GM18861 (cell line): ENCODE data around the gene HECTD3.
"Not testable (repeated sequence)": the region's sequence is repeated elsewhere in the genome, so short reads cannot be mapped to it uniquely, and the experiment has no call there.

Source experiments
- ATAC-seq: cut with Tn5 transposase; IDR thresholded peaks from one replicate; pipeline ENCODE4 v1.9.1; 2021; ENCODE audit not compliant: unreplicated experiment

HECTD3 gene

GRCh38 chr1:44994309-44994898 lies 16.7 kb downstream of the HECTD3 start:
- no peak for ATAC-seq

- no peak for ATAC-seq
These were observed 22.5 kb downstream of the HECTD3 start for GRCh38 chr1:44988531-44989156.

GRCh38 chr1:44985747-44986359 lies 25.3 kb downstream of the HECTD3 start:
- peak; percentile 11 for ATAC-seq

- not testable (repeated sequence) for ATAC-seq
These were observed 33.8 kb downstream of the HECTD3 start for GRCh38 chr1:44977372-44977771.

GRCh38 chr1:44976252-44976651 lies 34.9 kb downstream of the HECTD3 start:
- no peak for ATAC-seq

GRCh38 chr1:44973645-44974044 lies 37.5 kb downstream of the HECTD3 start:
- no peak for ATAC-seq

GRCh38 chr1:44970317-44970716 lies 40.8 kb downstream of the HECTD3 start:
- no peak for ATAC-seq

- ATAC-seq: no peak
These were observed 46.7 kb downstream of the HECTD3 start for GRCh38 chr1:44964396-44964795.

GRCh38 chr1:44962729-44963128 lies 48.4 kb downstream of the HECTD3 start:
- no peak for ATAC-seq

GRCh38 chr1:44962022-44962421 lies 49.1 kb downstream of the HECTD3 start:
- ATAC-seq: not testable (repeated sequence)

GRCh38 chr1:44957566-44957965 lies 53.6 kb downstream of the HECTD3 start:
- not testable (repeated sequence) for ATAC-seq

GRCh38 chr1:44956077-44956476 lies 55.0 kb downstream of the HECTD3 start:
- not testable (repeated sequence) for ATAC-seq
